Stomach (tissue), 4 donors: ENCODE results near the gene CXCR2.

Experiments
- CTCF ChIP-seq, 7 experiments: fragments of 450-650 bp in 4 of 7; fragments of 200-600 bp in 3 of 7; sonication (generic) in 3 of 7; IDR thresholded peaks; one replicate each; pipeline ENCODE4 v1.5.1; 2016 to 2019; ENCODE audit warnings: antibody characterized with exemption in 7 of 7, control low read depth in 2 of 7, mild to moderate bottlenecking in 1 of 7
- EP300 ChIP-seq: sonication (generic); formaldehyde crosslinking; IDR thresholded peaks from one replicate; pipeline ENCODE4 v1.6.1; 2017; ENCODE audit warnings: antibody characterized with exemption
- POLR2A ChIP-seq, 4 donors: fragments of 450-650 bp; IDR thresholded peaks; one replicate each; pipeline ENCODE4 v1.6.1; 2016; ENCODE audit warnings: antibody characterized with exemption in 4 of 4, control low read depth in 2 of 4, mild to moderate bottlenecking in 1 of 4, moderate library complexity in 1 of 4
- POLR2AphosphoS5 ChIP-seq, 3 donors: sonication (generic); formaldehyde crosslinking; IDR thresholded peaks; one replicate each; pipeline ENCODE4 v1.6.1; 2016; ENCODE audit warnings: antibody characterized with exemption in 3 of 3

- no peak for TF ChIP-seq EP300
- no peak for TF ChIP-seq CTCF (IDR thresholded peaks at IDR 0.05)
- no peak for TF ChIP-seq POLR2A (IDR thresholded peaks at IDR 0.05)
- TF ChIP-seq POLR2AphosphoS5 (IDR thresholded peaks at IDR 0.05) = no peak
These were observed 58.5 kb downstream of the CXCR2 start for GRCh38 chr2:218184331-218184730.
